Thoracic aorta (tissue), 2 donors: Measurements from ENCODE around the gene CCDC141. TPM values are rescaled to one million over a fixed set of nuclear protein-coding genes. Genes with fewer than 3 reads are reported as not detected.

Source experiments
- ATAC-seq: fragments of 150-250 bp; one replicate; pipeline ENCODE4 v1.8.0; 2017; ENCODE audit warnings: low read depth; ENCODE audit not compliant: insufficient number of reproducible peaks, low FRiP score
- DNase-seq: peaks from one replicate; pipeline ENCODE4 v3.0.0-alpha.2; 2020; ENCODE audit warnings: low spot score
- H3K27ac ChIP-seq, 2 donors: fragments of 200-600 bp; sonication (generic); 1 replicate in 1 of 2; 2 replicates in 1 of 2; pipeline ENCODE4 v1.5.1; 2016; ENCODE audit warnings: mild to moderate bottlenecking in 2 of 2, moderate library complexity in 2 of 2
- H3K27me3 ChIP-seq: fragments of 200-600 bp; sonication (generic); replicated peaks from 2 replicates; pipeline ENCODE4 v1.6.0; 2016; ENCODE audit warnings: mild to moderate bottlenecking; ENCODE audit not compliant: insufficient read depth
- H3K36me3 ChIP-seq: fragments of 200-600 bp; sonication (generic); one replicate; pipeline ENCODE4 v1.5.1; 2016
- H3K4me1 ChIP-seq, 2 donors: fragments of 200-600 bp; sonication (generic); 1 replicate in 1 of 2; 2 replicates in 1 of 2; pipeline versions ENCODE4 v1.5.1 to v1.6.0; 2016; ENCODE audit warnings: low read depth in 2 of 2, mild to moderate bottlenecking in 1 of 2; ENCODE audit not compliant: control insufficient read depth in 1 of 2
- H3K4me3 ChIP-seq: fragments of 200-600 bp; sonication (generic); 2 replicates; pipeline ENCODE4 v1.5.1; 2016; ENCODE audit warnings: mild to moderate bottlenecking
- H3K9me3 ChIP-seq: fragments of 200-600 bp; sonication (generic); 2 replicates; pipeline ENCODE4 v1.5.1; 2016
- CTCF ChIP-seq: fragments of 200-600 bp; sonication (generic); IDR thresholded peaks from one replicate; pipeline ENCODE4 v1.5.1; 2019; ENCODE audit warnings: antibody characterized with exemption
- total RNA-seq, 2 donors: library from RNA; depleted of rRNA; stranded (reverse); fragments of >200 nt; gene quantifications; one replicate each; pipeline versions ENCODE4 v1.1.0 to v1.2.3, GENCODE V29; 2016

CCDC141 gene
- total RNA-seq, 2 donors from 2014 or later, result 2.4 to 4.8 TPM

- DNase-seq, result peak; percentile 17
- TF ChIP-seq CTCF, result no peak
- peaks cover 17 to 57% of the 10 kb centered on the region in 2 donors for H3K4me1 ChIP-seq
- ATAC-seq, result peak; percentile 37
- peak overlapping the region; percentile 24 to 86 for H3K27ac ChIP-seq
- no peaks in the 10 kb centered on the region for H3K9me3 ChIP-seq
- H3K36me3 ChIP-seq, result no peaks in the 10 kb centered on the region
- H3K4me3 ChIP-seq, result no peak overlapping the region
- H3K27me3 ChIP-seq, result no peaks in the 10 kb centered on the region
Observed at GRCh38 chr2:178865146-178865936, 184.6 kb downstream of the CCDC141 start.

- Histone ChIP-seq H3K27ac (peak overlapping the region; percentile 86 to 87), H3K36me3 (no peaks in the 10 kb centered on the region), H3K27me3 (no peaks in the 10 kb centered on the region), H3K4me1 (peaks cover 29 to 69% of the 10 kb centered on the region in 2 donors), H3K4me3 (peak overlapping the region; percentile 47), H3K9me3 (no peaks in the 10 kb centered on the region)
- peak; percentile 18 for DNase-seq
- TF ChIP-seq CTCF, result no peak
- peak; percentile 49 for ATAC-seq
Observed at GRCh38 chr2:178863856-178864620, 185.9 kb downstream of the CCDC141 start.

- ATAC-seq, result no peak
- Histone ChIP-seq H3K36me3 (no peaks in the 10 kb centered on the region), H3K9me3 (no peaks in the 10 kb centered on the region), H3K4me1 (peaks cover 32 to 72% of the 10 kb centered on the region in 2 donors), H3K27me3 (no peaks in the 10 kb centered on the region), H3K27ac (peak overlapping the region; percentile 86 to 87), H3K4me3 (peak overlapping the region; percentile 47)
- DNase-seq, result no peak
- TF ChIP-seq CTCF, result no peak
Observed at GRCh38 chr2:178863130-178863855, 186.6 kb downstream of the CCDC141 start.

- Histone ChIP-seq H3K27ac (peak overlapping the region; percentile 86 to 87), H3K4me1 (peaks cover 30 to 65% of the 10 kb centered on the region in 2 donors), H3K36me3 (no peaks in the 10 kb centered on the region), H3K27me3 (no peaks in the 10 kb centered on the region), H3K9me3 (no peaks in the 10 kb centered on the region), H3K4me3 (no peak overlapping the region)
- DNase-seq (peak; percentile 19), ATAC-seq (no peak)
- TF ChIP-seq CTCF, result peak; percentile 55
Observed at GRCh38 chr2:178860551-178860950, 189.4 kb downstream of the CCDC141 start.

- H3K4me1 ChIP-seq, result peaks cover 30 to 62% of the 10 kb centered on the region in 2 donors
- DNase-seq (no peak), ATAC-seq (no peak)
- no peaks in the 10 kb centered on the region for H3K36me3 ChIP-seq
- H3K4me3 ChIP-seq, result no peak overlapping the region
- no peaks in the 10 kb centered on the region for H3K9me3 ChIP-seq
- peak overlapping the region; percentile 64 to 86 for H3K27ac ChIP-seq
- no peak for TF ChIP-seq CTCF
- H3K27me3 ChIP-seq, result no peaks in the 10 kb centered on the region
Observed at GRCh38 chr2:178859730-178860129, 190.2 kb downstream of the CCDC141 start.
